Skeletal muscle satellite cell (primary cell): Measurements from ENCODE around the gene RYR3.
"Not testable (repeated sequence)": the region's sequence is repeated elsewhere in the genome, so short reads cannot be mapped to it uniquely, and the experiment has no call there.

ENCODE experiments used
- H3K27me3 ChIP-seq: 2 replicates; pipeline ENCODE4 v1.7.0; 2013; ENCODE audit warnings: low read length; ENCODE audit not compliant: control insufficient read depth, insufficient read depth
- H3K36me3 ChIP-seq: 2 replicates; pipeline ENCODE4 v1.7.0; 2013; ENCODE audit warnings: mild to moderate bottlenecking, control low read depth, low read length; ENCODE audit not compliant: insufficient read depth
- H3K4me1 ChIP-seq: 2 replicates; pipeline ENCODE4 v1.7.0; 2013; ENCODE audit warnings: low read length; ENCODE audit not compliant: control insufficient read depth, insufficient read depth
- H3K4me2 ChIP-seq: 2 replicates; pipeline ENCODE4 v1.7.0; 2013; ENCODE audit warnings: mild to moderate bottlenecking, low read length
- H3K4me3 ChIP-seq: 2 replicates; pipeline ENCODE4 v1.7.0; 2013; ENCODE audit warnings: low read length
- H3K9ac ChIP-seq: 2 replicates; pipeline ENCODE4 v1.7.0; 2013; ENCODE audit warnings: mild to moderate bottlenecking, low read depth, low read length, moderate library complexity
- H3K9me3 ChIP-seq: replicated peaks from 2 replicates; pipeline ENCODE4 v1.7.0; 2013; ENCODE audit warnings: mild to moderate bottlenecking, control low read depth, low read length

RYR3 gene

DNA sequence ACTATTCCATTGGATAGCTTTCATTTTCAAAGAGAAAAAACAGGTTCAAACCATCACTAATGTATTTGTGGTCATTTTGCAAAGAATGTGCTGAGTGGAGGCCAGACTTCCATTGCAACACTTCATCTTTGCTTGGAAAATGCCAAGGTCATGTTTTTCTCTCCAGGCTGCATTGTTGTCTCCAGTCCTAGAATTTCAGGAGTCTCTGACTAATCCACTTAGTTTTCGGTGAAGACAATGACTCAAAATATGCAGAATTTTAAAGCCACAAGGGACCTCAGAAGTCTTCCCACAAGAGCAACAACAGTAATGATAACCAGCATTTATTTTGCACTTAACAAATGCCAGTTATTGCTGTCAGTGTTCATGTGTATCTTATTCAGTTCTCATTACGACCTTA is 277.0 kb downstream of the RYR3 start:
- Histone ChIP-seq H3K27me3 (peaks cover under 1% of the 10 kb centered on the region), H3K36me3 (no peaks in the 10 kb centered on the region), H3K4me2 (no peak overlapping the region), H3K9me3 (no peaks in the 10 kb centered on the region), H3K4me1 (peaks cover 14% of the 10 kb centered on the region), H3K9ac (no peak overlapping the region), H3K4me3 (no peak overlapping the region)

- H3K4me2 ChIP-seq = no peak overlapping the region
- peaks cover 5% of the 10 kb centered on the region for H3K4me1 ChIP-seq
- H3K36me3 ChIP-seq = no peaks in the 10 kb centered on the region
- H3K9me3 ChIP-seq = no peaks in the 10 kb centered on the region
- H3K9ac ChIP-seq = no peak overlapping the region
- peaks cover 3% of the 10 kb centered on the region for H3K27me3 ChIP-seq
- H3K4me3 ChIP-seq = no peak overlapping the region
Measured at GRCh38 chr15:33592864-33593263, 282.1 kb downstream of the RYR3 start.

- H3K4me3 ChIP-seq, H3K9me3 ChIP-seq, H3K9ac ChIP-seq, H3K4me1 ChIP-seq, H3K36me3 ChIP-seq, H3K4me2 ChIP-seq, H3K27me3 ChIP-seq: not testable (repeated sequence)
Measured at GRCh38 chr15:33598382-33598781, 287.6 kb downstream of the RYR3 start.

DNA sequence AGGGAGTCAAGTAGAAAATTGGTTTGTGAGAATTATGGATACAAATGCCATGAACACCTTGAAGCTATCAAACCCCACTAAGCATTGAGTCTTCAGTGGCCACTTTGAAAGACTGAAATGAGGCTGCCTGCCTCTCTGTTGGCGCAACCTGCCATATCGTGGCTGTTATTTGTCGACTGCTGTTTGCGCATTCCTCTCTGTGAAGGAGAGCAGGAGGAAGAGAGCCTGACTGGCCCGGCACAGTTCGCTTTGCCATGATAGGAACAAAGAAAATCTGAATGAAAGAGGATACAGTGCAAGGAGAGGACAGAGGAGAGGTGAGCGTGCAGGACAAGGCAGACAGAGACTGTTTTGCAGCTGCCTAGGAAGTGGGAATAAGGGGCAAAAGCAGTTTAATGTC is 289.4 kb downstream of the RYR3 start:
- H3K9ac ChIP-seq = no peak overlapping the region
- H3K4me3 ChIP-seq = no peak overlapping the region
- H3K27me3 ChIP-seq = peaks cover 20% of the 10 kb centered on the region
- H3K9me3 ChIP-seq = no peaks in the 10 kb centered on the region
- H3K4me1 ChIP-seq = no peaks in the 10 kb centered on the region
- H3K36me3 ChIP-seq = no peaks in the 10 kb centered on the region
- no peak overlapping the region for H3K4me2 ChIP-seq

GRCh38 chr15:33601461-33601860 is 290.7 kb downstream of the RYR3 start:
- no peak overlapping the region for H3K4me2 ChIP-seq
- H3K36me3 ChIP-seq = no peaks in the 10 kb centered on the region
- H3K4me1 ChIP-seq = no peaks in the 10 kb centered on the region
- H3K9ac ChIP-seq = no peak overlapping the region
- H3K27me3 ChIP-seq = peaks cover 27% of the 10 kb centered on the region
- no peaks in the 10 kb centered on the region for H3K9me3 ChIP-seq
- no peak overlapping the region for H3K4me3 ChIP-seq

DNA sequence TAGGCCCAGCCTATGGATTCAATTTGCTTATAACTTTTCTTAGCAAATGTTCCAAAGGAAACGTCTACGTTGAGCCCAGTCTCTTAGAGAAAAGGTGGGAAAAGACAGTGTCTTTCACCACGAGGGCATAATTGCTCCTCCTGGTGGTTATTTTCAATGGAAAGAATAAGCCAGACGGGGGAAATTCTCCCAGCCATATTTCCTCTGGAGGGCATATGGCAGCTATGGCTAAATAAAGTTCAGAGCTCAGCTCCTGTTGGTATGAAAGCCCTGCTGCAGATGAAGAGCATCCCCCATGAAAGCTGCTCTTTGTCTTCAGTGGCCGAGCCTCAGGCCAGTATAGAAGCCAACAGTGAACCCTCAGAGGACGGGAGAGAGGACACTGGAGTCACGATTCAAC is 297.9 kb downstream of the RYR3 start:
- Histone ChIP-seq H3K27me3 (peaks cover 34% of the 10 kb centered on the region), H3K36me3 (no peaks in the 10 kb centered on the region), H3K4me3 (no peak overlapping the region), H3K9me3 (no peaks in the 10 kb centered on the region), H3K4me1 (peaks cover 3% of the 10 kb centered on the region), H3K4me2 (no peak overlapping the region), H3K9ac (no peak overlapping the region)

- Histone ChIP-seq H3K4me2 (no peak overlapping the region), H3K36me3 (no peaks in the 10 kb centered on the region), H3K9me3 (no peaks in the 10 kb centered on the region), H3K4me1 (peaks cover 3% of the 10 kb centered on the region), H3K4me3 (no peak overlapping the region), H3K9ac (no peak overlapping the region), H3K27me3 (peaks cover 16% of the 10 kb centered on the region)
Measured at GRCh38 chr15:33612721-33613304, 302.0 kb downstream of the RYR3 start.

GRCh38 chr15:33616475-33616874 is 305.7 kb downstream of the RYR3 start:
- no peaks in the 10 kb centered on the region for H3K36me3 ChIP-seq
- H3K4me3 ChIP-seq = no peak overlapping the region
- H3K4me1 ChIP-seq = peaks cover 3% of the 10 kb centered on the region
- no peak overlapping the region for H3K4me2 ChIP-seq
- no peak overlapping the region for H3K9ac ChIP-seq
- peaks cover 6% of the 10 kb centered on the region for H3K27me3 ChIP-seq
- no peaks in the 10 kb centered on the region for H3K9me3 ChIP-seq

GRCh38 chr15:33618350-33618749 is 307.6 kb downstream of the RYR3 start:
- peaks cover 10% of the 10 kb centered on the region for H3K27me3 ChIP-seq
- no peaks in the 10 kb centered on the region for H3K4me1 ChIP-seq
- no peak overlapping the region for H3K9ac ChIP-seq
- H3K4me3 ChIP-seq = no peak overlapping the region
- no peaks in the 10 kb centered on the region for H3K36me3 ChIP-seq
- no peak overlapping the region for H3K4me2 ChIP-seq
- H3K9me3 ChIP-seq = no peaks in the 10 kb centered on the region

DNA sequence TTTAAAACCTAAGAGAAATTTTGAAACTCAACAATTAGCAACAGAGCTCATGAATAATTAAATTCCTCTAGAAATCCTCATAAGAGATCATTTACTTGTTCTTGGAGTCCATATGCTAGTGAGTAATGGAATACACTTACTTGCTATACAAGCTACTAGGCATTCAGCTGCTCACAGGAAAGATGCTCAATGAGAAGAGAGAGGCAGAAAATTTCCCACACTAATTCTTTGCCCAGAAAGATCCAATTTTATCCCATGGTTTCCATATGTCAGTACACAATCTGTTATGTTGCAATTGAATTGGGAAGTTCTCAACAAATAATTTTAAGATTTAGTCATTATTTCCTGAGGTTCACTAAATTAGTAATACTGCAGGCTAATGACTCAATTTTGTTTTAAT is 310.4 kb downstream of the RYR3 start:
- H3K4me3 ChIP-seq = no peak overlapping the region
- peaks cover 6% of the 10 kb centered on the region for H3K27me3 ChIP-seq
- H3K36me3 ChIP-seq = no peaks in the 10 kb centered on the region
- no peak overlapping the region for H3K4me2 ChIP-seq
- no peaks in the 10 kb centered on the region for H3K9me3 ChIP-seq
- no peak overlapping the region for H3K9ac ChIP-seq
- H3K4me1 ChIP-seq = no peaks in the 10 kb centered on the region

GRCh38 chr15:33623010-33623409 is 312.2 kb downstream of the RYR3 start:
- no peaks in the 10 kb centered on the region for H3K36me3 ChIP-seq
- no peak overlapping the region for H3K4me3 ChIP-seq
- no peak overlapping the region for H3K9ac ChIP-seq

DNA sequence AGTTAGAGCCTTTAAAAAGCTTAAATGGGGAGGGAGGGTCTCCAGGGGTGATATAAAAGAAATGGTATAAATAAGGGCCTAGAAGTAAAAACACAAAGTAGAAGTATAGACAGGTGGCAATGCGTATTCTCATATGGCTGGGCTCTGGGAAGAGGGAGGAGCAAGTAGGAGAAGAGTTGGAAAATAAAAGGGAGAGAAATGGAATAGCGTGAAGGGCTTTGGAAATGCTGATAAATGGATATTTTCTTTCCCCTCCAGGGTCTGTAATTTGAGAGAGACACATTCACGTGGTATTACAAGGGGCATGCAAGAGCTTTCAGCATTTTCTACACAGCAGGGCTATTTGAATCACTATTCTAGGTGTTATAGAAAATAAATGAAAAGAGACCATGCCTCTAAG is 313.7 kb downstream of the RYR3 start:
- H3K9me3 ChIP-seq = no peaks in the 10 kb centered on the region
- no peak overlapping the region for H3K9ac ChIP-seq
- H3K36me3 ChIP-seq = no peaks in the 10 kb centered on the region
- H3K4me2 ChIP-seq = no peak overlapping the region
- no peaks in the 10 kb centered on the region for H3K4me1 ChIP-seq
- H3K27me3 ChIP-seq = peaks cover 14% of the 10 kb centered on the region
- no peak overlapping the region for H3K4me3 ChIP-seq

More at GRCh38 chr15:33623010-33623409, 312.2 kb downstream of the RYR3 start:
- H3K9me3 ChIP-seq = no peaks in the 10 kb centered on the region
- no peak overlapping the region for H3K4me2 ChIP-seq
- H3K4me1 ChIP-seq = no peaks in the 10 kb centered on the region
- H3K27me3 ChIP-seq = peaks cover 5% of the 10 kb centered on the region
